ENCODE results near the gene SPEM1.

SPEM1 gene

DNA sequence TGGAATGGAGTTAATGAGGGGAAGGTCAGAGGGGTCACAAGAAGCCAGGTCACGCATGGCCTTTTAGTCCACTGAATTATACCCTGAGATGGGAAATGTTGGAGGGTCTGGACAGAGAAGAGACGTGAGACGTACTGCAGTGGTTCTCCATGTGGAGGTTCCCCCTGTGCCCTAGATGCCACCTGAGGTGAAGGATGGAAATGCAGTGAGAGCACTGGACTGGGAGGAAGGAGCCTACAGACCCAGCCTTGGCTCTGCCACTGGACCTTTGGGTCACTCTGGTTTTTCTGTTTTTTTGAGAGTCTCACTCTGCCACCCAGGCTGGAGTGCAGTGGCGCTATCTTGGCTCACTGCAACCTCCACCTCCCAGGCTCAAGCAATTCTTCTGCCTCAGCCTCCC lies 24.0 kb upstream of the SPEM1 start:
- no peak overlapping the region for H3K4me3 ChIP-seq (ENCODE audit: low read depth, low read length)
- no peak for DNase-seq (ENCODE audit: low read depth)

DNA sequence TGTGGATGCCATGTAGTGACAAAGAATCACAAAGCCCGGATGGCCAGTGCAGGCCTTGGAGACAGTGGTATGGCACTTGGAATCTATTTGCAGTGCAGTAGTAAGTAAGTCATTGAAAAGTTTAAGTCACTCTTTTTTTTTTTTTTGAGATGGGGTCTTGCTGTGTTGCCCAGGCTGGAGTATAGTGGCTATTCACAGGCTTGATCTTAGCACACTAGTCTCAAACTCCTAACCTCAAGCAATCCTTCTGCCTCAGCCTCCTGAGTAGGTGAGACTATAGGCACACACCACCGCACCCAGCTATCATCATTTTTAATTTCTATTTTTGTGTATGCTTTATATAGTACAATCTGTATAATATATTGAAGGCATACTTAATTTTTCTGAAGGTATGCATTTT lies 21.5 kb upstream of the SPEM1 start:
- no peak overlapping the region for H3K4me3 ChIP-seq (ENCODE audit: low read depth, low read length)
- no peak for DNase-seq (ENCODE audit: low read depth)

DNA sequence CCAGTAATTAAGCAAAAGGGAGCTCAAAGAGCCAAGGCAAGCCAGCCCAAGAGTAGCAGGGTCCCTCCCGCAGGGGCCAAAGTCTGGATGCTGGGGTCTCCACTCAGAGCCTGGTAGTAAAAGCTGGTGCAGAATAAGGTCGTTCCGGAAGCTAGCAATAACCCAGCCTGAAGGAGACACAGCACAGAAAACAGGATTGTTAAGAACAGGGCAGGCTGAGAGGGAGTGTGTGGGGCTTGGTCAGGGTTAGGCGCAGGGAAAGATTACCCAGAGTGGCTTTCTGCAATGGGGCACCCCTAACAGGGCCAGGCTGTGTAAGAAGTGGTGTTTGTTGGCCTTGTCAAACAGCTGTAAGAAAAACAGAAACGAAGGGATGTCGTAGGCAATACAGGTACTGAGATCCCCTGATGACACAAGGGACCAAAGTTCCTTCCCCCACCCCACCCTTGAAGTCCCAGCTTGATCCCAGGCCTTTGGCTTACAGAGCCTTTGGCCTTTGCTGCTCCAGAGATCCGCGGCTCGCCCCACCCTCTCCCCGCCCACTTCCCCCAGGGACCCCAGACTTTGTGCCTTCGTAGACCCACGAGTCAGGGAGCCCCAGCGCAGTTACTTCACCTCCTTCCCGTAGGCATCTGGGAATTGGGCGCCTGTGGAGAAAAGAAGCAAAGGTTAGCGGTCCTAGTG lies 16.9 kb upstream of the SPEM1 start:
- no peak for DNase-seq (ENCODE audit: low read depth)
- peak overlapping the region; percentile 82 for H3K4me3 ChIP-seq (ENCODE audit: low read depth, low read length)

DNA sequence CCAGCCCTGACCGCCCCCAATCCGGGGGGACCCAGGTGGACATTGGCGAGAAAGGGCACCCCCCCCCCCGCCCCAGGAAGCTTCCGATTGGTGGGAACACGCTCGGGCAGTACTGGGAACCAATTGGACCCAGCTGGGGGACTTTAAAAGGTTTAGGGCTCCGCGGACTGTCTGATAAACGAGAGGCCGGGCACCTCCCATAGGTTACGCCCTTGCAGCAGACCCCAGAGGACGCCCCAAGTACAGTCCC lies 16.5 kb upstream of the SPEM1 start:
- peak overlapping the region; percentile 82 for H3K4me3 ChIP-seq (ENCODE audit: low read depth, low read length)
- DNase-seq (ENCODE audit: low read depth): no peak

DNA sequence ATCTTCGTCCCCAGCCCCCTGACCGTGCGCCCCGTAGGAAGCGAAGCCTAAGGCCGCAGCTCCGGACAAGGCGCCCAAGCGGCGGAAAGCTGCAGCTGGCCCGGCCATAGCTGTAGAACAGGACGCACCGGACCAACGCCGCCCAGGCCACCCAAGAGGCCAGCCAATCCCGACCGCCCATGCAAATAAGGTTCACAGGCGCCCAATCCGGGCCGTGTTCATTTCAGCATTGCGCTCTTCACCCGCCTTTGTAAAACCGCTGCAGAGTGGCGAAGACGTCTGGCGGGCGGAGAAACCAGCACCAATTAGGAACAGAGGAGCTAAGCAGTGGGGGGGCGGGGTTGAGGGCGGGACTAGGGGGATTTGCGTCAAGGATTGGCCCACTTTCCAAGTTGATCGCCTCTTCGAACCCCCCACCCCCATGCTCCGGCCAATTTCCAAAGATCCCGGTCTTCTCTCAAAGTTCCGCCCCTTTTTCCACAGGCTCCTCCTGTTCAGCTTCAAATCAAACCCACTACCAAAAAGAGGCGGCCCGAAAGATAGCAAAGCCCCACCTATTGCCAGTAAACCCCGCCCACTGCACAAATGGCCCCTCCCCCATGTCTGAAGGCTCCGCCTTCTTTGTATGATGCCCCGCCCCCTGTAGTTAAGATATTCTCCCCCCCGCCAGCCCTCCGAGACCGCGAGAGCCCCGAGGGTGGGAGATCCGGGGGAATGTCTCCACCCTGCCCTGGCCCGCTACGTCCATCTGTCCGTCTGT lies 16.0 kb upstream of the SPEM1 start, which contains the start of gene TMEM256:
TSS of gene TMEM256 (minus strand) at position 121 of the 760 bp plus-strand sequence. CDS start at position 108, 13 bp downstream.
- DNase-seq (ENCODE audit: low read depth): peak; percentile 98
- H3K4me3 ChIP-seq (ENCODE audit: low read depth, low read length): peak within 1 kb of the TSS; percentile 82

DNA sequence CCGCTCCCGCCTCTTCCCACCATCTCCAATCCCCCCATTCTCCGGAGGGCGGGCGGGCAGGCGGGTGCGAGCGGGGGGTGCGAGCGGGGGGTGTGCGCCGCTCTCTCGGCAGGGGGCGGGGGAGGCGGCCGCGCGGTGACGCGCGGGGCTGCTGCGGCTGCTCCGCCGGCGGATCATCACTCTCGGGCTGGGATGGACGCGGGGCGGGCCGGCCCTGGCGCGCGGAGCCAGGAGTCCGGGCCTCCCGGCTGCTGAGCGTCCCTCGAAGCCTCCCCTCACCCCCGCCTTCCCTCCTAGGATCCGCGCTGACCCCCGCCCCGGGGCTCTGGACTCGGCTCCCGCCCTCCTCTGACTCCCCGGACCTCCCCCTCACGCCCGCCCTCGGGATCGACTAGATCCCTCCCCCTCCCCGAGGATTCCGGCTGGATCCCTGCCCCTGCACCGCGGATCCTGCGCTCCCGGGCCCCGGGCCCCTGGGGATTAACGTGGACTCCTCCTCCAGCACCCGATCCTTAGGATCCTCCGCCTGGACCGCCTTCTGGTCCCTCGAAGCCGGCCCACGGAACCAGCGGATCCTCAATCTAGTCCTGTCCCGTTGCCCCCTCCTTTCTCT lies 15.3 kb upstream of the SPEM1 start:
- no peak for DNase-seq (ENCODE audit: low read depth)
- peak overlapping the region; percentile 82 for H3K4me3 ChIP-seq (ENCODE audit: low read depth, low read length)

DNA sequence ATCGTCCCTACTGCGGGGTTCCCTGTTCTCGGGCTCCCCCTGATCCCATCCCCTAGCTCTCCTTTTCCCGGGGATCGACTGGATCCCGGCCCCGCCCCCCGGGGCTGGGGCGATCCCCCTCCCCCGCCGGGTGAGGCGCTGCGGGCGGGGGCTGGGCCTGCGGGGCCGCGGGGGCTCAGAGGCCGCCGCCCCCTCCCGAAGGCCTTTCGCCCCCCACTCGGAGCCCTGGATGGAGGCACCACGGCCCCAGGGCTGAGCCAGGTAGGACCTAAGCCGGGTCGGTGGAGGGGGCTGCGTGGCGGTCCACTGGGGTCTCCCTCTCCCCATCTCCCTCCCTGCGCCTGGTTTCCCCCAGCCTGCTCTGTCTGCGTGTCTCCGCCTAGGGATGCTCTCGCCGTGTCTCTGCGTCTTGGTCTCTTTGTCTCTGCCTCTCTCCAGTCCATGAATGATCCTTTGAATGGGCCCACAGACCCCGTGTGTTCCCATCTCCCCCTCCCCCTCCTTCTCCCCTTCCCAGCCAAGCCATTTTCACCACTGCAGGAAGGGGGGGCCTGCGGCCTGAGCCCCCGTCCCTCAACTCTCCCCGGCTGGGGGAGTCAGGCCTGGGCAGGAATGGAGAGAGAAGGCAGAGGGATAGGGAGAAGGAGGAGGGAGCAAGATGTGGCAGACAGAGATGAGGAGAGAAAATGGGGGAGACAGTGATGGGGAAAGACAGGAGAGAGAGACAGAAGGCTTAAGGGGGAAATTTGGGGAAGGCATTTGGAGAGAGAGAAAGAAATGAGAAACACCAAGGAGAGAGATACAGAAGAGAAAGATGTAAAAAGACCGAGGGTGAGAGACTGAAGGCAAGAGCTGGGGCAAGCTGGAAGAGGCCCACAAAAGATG lies 14.5 kb upstream of the SPEM1 start:
- H3K4me3 ChIP-seq (ENCODE audit: low read depth, low read length): peak overlapping the region; percentile 82
- DNase-seq (ENCODE audit: low read depth): no peak

DNA sequence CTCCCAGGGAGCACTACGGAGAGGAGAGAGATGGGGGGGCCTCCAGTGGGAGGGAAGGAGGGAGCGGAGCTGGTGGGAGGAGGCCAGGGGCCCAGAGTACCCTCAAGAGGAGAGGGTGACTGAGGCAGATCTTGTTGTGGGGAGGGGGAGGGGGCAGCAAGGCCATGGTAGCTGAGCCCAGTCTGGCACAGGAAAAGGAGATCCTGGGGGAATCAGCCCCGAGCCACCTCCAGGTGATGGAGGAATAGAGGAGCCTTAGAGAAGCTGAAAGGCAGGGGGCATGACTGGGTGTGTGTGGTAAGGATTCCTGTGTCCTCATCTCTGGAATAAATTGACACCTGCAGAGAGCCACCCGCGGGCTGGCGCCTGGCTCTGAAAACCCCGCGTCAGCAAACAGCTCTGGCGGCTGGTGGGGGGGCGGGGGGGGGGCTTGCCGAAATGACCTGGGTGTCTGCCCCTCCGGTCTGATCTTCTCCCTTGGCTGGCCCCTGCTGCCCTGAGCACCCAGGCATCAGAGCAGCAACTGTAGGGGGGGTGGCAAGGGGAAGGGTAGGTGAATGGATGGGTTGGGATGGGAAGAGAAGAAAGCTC lies 13.8 kb upstream of the SPEM1 start:
- H3K4me3 ChIP-seq (ENCODE audit: low read depth, low read length): peak overlapping the region; percentile 82
- DNase-seq (ENCODE audit: low read depth): no peak

DNA sequence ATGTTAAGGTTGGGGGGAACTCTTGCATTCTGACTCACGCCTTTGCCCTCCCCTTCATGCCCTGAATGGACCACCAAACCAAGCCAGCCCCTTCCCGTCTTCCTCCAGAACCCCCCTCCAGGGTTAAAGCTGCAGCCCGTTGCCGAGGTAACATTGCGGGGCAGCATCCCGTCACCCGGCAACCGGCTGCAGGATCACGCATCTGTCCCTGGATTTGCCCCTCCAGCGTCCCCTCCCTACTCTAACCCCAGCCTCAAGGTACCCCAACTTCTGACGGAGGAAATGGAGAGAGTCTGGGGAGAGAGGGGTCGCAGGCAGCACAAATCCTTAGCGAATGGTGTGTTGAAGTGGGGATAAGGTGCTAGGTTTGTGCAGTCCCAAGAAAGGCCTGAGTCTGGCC lies 13.0 kb upstream of the SPEM1 start:
- H3K4me3 ChIP-seq (ENCODE audit: low read depth, low read length): no peak overlapping the region
- DNase-seq (ENCODE audit: low read depth): no peak

DNA sequence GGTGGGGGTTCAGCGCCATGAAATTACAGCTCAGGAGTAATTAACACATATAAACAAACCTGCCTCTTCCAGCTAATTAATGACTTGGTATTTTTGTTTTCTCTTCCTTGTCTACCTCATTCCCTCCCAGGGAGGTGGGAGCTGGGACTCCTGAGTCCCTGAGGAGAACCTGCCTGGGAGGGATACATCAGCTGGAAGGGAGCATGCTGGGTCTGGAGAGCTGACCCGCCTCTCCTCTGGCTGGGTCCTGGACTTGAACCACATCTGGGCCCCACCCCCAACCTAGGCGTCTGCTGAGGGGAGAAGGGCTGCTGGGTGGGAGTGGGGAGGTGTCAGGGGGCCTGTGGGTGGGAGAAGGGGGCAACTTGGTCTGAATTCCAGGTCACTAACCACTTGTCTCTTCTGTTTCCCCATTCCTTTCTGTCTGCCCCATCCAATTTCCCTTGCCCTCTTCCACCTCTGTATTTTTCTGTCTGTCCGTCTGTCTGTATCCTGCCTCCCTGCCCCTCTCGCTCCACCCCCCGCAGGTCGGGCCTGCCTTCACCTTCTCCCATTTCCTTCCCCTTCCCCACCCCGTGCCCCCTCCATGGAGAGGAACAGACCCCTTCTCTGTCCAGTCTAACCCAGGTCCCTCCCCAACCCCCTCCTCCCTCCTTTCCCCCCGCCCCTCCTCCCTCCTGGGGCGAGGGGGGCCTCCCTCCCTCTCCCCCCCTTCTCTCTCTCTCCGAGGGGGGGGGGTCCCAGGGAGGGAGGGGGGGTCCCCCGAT lies 12.5 kb upstream of the SPEM1 start, which contains the start of gene NLGN2:
TSS of gene NLGN2 (plus strand) at position 361 of the 767 bp plus-strand sequence. CDS start 411 bp downstream, outside the sequence.
- no peak for DNase-seq (ENCODE audit: low read depth)
- H3K4me3 ChIP-seq (ENCODE audit: low read depth, low read length): peak within 1 kb of the TSS; percentile 18

DNA sequence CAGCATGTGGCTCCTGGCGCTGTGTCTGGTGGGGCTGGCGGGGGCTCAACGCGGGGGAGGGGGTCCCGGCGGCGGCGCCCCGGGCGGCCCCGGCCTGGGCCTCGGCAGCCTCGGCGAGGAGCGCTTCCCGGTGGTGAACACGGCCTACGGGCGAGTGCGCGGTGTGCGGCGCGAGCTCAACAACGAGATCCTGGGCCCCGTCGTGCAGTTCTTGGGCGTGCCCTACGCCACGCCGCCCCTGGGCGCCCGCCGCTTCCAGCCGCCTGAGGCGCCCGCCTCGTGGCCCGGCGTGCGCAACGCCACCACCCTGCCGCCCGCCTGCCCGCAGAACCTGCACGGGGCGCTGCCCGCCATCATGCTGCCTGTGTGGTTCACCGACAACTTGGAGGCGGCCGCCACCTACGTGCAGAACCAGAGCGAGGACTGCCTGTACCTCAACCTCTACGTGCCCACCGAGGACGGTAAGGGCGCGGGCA lies 11.8 kb upstream of the SPEM1 start:
- no peak for DNase-seq (ENCODE audit: low read depth)
- no peak overlapping the region for H3K4me3 ChIP-seq (ENCODE audit: low read depth, low read length)

DNA sequence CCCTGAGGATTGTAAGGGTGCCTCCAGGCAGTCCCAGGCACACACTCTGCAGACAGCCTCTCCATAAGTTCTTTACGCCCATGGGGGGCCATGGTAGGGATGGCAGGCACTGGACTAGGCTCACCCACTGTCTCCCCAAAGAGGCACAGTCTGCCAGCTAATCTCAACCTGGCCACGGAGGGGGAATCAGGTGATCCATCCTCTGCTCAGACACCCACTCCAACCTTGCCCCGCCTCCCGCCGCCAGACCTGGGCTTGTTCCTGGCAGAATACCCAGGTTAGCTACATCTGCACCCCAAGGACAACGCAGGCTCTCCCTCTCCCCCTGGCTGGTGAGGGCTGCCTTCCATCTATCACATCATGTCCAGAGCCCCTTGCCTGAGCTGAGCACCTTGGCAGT lies 11.3 kb upstream of the SPEM1 start:
- no peak for DNase-seq (ENCODE audit: low read depth)
- no peak overlapping the region for H3K4me3 ChIP-seq (ENCODE audit: low read depth, low read length)

DNA sequence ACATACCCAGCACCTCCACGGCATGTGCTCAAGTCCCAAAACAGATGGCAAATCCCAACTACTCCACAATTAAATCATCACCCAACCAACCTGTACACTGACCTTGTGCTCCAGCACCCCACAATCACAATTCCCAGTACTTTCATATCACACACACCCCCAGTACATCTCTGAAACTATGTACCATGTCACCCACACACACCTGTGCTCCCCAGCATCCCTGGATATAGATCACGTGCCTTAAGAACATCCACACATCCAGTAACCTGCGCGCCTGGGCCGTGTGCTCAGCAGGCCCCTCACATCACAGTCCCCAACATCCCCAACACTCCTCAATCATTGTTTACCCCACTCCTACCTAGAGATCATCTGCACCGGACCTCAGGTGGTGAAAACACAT lies 10.4 kb upstream of the SPEM1 start:
- H3K4me3 ChIP-seq (ENCODE audit: low read depth, low read length): no peak overlapping the region
- DNase-seq (ENCODE audit: low read depth): no peak

DNA sequence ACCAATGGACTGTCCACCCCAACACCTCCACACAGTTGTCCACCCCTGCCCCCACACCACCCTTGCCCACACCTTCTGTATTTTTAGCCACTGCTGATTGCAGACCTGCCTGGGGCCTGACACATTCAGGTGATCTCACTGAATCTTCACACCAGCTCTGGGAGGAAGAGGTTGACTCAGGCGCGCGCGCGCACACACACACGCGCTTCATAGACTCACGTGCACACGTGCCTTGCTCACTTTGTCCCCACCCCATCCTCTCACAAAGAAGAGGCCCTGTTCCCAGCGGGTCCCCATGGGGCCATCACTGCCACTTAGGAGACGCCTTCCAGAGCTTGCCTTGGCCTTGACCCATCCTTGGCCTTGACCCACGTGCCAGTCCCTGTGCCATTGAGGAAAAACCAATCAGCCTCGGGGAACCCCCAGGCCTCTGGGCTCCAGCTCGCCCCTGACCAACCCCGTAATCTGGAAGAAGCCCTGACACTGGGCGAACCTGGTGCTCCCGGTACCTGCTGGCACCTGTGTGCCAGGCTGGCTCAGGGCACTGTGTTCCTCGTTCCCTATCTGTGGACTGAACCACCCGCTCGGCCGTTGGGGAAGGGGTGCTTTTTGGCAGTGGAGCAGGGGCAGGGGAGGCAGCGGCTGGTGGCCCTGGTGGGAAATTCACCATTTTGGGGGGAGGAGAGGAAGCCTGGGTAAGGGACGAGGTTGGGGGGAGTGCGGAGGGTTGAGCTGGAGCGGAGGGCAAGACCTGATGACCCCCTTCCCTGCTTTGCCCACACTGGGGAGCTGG lies 9.3 kb upstream of the SPEM1 start:
- H3K4me3 ChIP-seq (ENCODE audit: low read depth, low read length): no peak overlapping the region
- DNase-seq (ENCODE audit: low read depth): no peak

DNA sequence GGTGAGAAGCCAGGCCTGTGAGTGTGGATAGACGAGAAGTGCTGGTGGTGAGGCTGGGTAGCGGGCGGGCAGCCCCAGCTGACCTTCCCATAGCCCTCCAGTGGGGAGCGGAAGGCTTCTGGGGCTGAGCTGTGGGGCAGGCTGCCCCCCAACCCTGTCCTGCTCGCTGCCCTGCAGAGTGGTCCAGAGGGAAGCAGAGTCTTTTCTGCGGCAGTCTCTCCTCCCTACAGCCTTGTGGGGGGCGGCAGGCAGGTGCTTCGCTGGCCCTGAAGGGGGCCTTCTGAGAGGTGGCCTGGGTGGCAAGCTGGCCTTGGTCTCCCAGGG lies 8.7 kb upstream of the SPEM1 start:
- H3K4me3 ChIP-seq (ENCODE audit: low read depth, low read length): no peak overlapping the region
- no peak for DNase-seq (ENCODE audit: low read depth)

DNA sequence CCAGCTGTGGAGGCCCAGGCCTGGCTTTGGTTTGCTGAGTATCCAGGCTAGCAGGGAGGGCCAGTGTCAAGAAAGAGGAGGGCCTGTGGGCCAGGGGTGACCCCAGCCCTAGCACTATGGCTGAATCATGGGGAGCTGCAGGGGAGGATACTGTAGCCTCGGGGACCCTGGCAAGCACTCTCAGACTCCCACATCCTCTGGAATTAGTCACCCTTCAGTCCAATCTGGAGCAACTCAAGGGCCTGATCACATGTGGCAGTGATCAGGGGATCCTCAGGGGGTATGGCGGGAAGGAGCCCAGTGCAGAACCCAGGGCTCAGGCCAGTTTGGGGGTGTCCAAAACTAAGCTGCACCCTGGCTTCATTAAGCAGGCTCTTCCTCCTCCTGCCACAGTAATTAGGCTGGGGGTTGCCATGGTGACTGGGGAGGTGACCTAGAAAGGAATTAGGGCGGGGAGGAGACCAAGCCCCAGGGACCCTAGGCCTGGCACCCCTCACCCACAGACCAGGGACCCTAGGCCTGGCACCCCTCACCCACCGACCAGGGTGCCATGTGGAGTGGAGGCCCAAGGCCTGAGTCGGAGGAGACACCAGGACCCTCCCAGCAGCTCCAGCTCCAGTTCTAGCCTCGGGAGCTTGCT lies 6.7 kb upstream of the SPEM1 start:
- DNase-seq (ENCODE audit: low read depth): no peak
- no peak overlapping the region for H3K4me3 ChIP-seq (ENCODE audit: low read depth, low read length)

DNA sequence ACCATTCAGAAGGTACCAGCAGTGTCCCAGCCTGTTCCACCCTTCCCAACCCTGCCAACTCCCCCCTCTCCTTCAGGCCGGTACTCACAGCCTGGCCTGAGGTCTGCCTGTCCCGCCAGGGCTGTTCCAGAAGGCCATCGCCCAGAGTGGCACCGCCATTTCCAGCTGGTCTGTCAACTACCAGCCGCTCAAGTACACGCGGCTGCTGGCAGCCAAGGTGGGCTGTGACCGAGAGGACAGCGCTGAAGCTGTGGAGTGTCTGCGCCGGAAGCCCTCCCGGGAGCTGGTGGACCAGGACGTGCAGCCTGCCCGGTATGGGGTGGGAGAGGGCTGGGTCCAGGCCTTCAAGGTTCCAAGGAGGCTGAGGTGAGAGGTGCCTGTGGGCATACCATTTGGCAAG lies 5.3 kb upstream of the SPEM1 start:
- no peak for DNase-seq (ENCODE audit: low read depth)
- no peak overlapping the region for H3K4me3 ChIP-seq (ENCODE audit: low read depth, low read length)

DNA sequence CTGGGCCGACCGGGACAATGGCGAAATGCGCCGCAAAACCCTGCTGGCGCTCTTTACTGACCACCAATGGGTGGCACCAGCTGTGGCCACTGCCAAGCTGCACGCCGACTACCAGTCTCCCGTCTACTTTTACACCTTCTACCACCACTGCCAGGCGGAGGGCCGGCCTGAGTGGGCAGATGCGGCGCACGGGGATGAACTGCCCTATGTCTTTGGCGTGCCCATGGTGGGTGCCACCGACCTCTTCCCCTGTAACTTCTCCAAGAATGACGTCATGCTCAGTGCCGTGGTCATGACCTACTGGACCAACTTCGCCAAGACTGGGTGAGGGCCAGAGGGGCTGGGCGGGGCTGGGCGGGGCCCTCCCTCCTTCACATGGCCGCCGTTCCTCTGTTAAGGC lies 4.3 kb upstream of the SPEM1 start:
- H3K4me3 ChIP-seq (ENCODE audit: low read depth, low read length): no peak overlapping the region

More for the DNA sequence above, 4.3 kb upstream of the SPEM1 start:
- no peak for DNase-seq (ENCODE audit: low read depth)
